ENCODE measurements around the gene SMYD1. TPM values are rescaled to one million over a fixed set of nuclear protein-coding genes. Genes with fewer than 3 reads are reported as not detected.
"Not testable (repeated sequence)": the region's sequence is repeated elsewhere in the genome, so short reads cannot be mapped to it uniquely, and the experiment has no call there.

The SMYD1 gene
- total RNA-seq, result not detected in 2 replicates
- not detected in 2 replicates for polyA plus RNA-seq
- polyA plus RNA-seq (2011; cell fraction: cytosol; rRNA removed), result not detected in 2 replicates
- polyA plus RNA-seq (2011; cell fraction: nucleus; rRNA removed), result not detected in 2 replicates
- not detected in 2 replicates for polyA plus RNA-seq (2012)
- polyA minus RNA-seq, result not detected in 2 replicates
- polyA minus RNA-seq (2011; cell fraction: cytosol; rRNA and poly(A)+ RNA removed), result not detected
- not detected in 2 replicates for polyA minus RNA-seq (2011; cell fraction: nucleus; rRNA and poly(A)+ RNA removed)
- Bru-seq, nascent RNA, result not detected
- not detected for BruChase-seq, experiment 1, labeled RNA remaining after a 6-hour chase
- BruChase-seq, experiment 2, labeled RNA remaining after a 2-hour chase, result not detected
- long read RNA-seq, result 0 reads

- Histone ChIP-seq H3K27me3 (ENCODE audit: control insufficient read depth in 2 of 2, insufficient read depth in 2 of 2, low read length in 2 of 2) (peaks cover 4 to 5% of the 10 kb centered on the region in 2 experiments), H3K79me2 (ENCODE audit: control insufficient read depth, insufficient read depth, low read length) (no peaks in the 10 kb centered on the region), H3K9me1 (replicated peaks; ENCODE audit: control insufficient read depth, extremely low read depth, insufficient read depth, low read length) (no peaks in the 10 kb centered on the region), H3K36me3 (ENCODE audit: control insufficient read depth in 2 of 2, extremely low read depth in 1 of 2, insufficient read depth in 2 of 2, low read length in 2 of 2) (no peaks in the 10 kb centered on the region), H3K27ac (ENCODE audit: insufficient read depth, low read depth, low read length) (no peak within 1 kb of the TSS), H3K9me3 (replicated peaks; ENCODE audit: control insufficient read depth, insufficient read depth, low read length) (no peaks in the 10 kb centered on the region), H3K4me1 (ENCODE audit: control insufficient read depth, extremely low read depth, insufficient read depth, low read length) (no peaks in the 10 kb centered on the region), H2AFZ (ENCODE audit: low read depth, low read length) (no peak within 1 kb of the TSS), H3K4me2 (ENCODE audit: insufficient read depth, low read length) (no peak within 1 kb of the TSS), H4K20me1 (replicated peaks; ENCODE audit: control insufficient read depth, extremely low read depth, insufficient read depth, low read length) (no peaks in the 10 kb centered on the region), H3K9ac (replicated peaks; ENCODE audit: extremely low read depth, insufficient read depth, low read length) (no peak within 1 kb of the TSS), H3K4me3 (replicated peaks in 1 of 3; ENCODE audit: insufficient read depth in 1 of 3, low read depth in 1 of 3, low read length in 3 of 3) (no peak within 1 kb of the TSS)
- no TSS peak for BruUV-seq (replicated peaks)
- ChIA-PET CTCF (interaction anchor here (1.2 kb wide), 1 partner anchor 11 kb away, joined by 5 read pairs; no protein-coding TSS in a partner anchor), POLR2A (no interaction called here)
- dilution Hi-C loops (cut with MboI; ENCODE audit: extremely low pct_ligation_motif_present, low sequenced_read_pairs), result no loop called here
- intact Hi-C loops (cut with micrococcal nuclease), result no loop called here
- FAIRE-seq (no peak), DNase-seq (ENCODE audit: low read depth, low spot score) (no peak)
- no peak for TF ChIP-seq CTCF (IDR thresholded peaks at IDR 0.05; ENCODE audit: extremely low read depth in 1 of 2, insufficient read depth in 1 of 2, low read depth in 1 of 2, low read length in 2 of 2)
Measured at GRCh38 chr2:88067598-88067997, at the start of gene SMYD1. SMYD1 (plus strand) TSS chr2:88067825; CDS start chr2:88067865, 40 bp downstream.

DNA sequence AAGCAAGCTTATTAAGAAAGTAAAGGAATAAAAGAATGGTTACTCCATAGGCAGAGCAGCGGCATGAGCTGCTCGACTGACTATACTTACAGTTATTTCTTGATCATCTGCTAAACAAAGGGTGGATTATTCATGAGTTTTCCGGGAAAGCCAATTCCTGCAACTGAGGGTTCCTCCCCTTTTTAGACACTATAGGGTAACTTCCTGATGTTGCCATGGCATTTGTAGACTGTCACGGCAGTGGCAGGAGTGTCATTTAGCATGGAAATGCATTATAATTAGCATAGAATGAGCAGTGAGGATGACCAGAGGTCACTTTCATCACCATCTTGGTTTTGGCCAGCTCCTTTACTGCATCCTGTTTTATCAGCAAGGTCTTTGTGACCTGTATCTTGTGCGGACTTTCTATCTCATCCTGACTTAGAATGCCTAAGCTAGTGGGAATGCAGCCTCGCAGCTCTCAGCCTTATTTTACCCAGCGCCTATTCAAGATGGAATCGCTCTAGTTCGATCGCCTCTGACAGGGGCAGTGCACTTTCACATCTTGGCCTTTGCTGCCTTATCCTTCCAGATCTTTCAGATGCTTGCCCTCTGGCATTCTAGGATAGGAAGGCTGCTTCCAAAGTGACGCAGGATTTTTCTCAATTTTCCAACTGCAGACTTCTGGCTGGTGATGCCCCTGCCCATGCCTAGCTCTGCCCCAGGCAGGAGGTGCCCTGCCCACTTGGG, 49.4 kb upstream of the SMYD1 start:
- dilution Hi-C loops (cut with MboI; ENCODE audit: extremely low pct_ligation_motif_present, low sequenced_read_pairs); H3K9me1 ChIP-seq (replicated peaks; ENCODE audit: control insufficient read depth, extremely low read depth, insufficient read depth, low read length); intact Hi-C loops (cut with micrococcal nuclease); H3K27me3 ChIP-seq (ENCODE audit: control insufficient read depth in 2 of 2, insufficient read depth in 2 of 2, low read length in 2 of 2); CTCF ChIA-PET; H3K79me2 ChIP-seq (ENCODE audit: control insufficient read depth, insufficient read depth, low read length); H3K4me3 ChIP-seq (replicated peaks in 1 of 3; ENCODE audit: insufficient read depth in 1 of 3, low read depth in 1 of 3, low read length in 3 of 3); H3K27ac ChIP-seq (ENCODE audit: insufficient read depth, low read depth, low read length); H3K9me3 ChIP-seq (replicated peaks; ENCODE audit: control insufficient read depth, insufficient read depth, low read length); H3K4me1 ChIP-seq (ENCODE audit: control insufficient read depth, extremely low read depth, insufficient read depth, low read length); H3K4me2 ChIP-seq (ENCODE audit: insufficient read depth, low read length); H2AFZ ChIP-seq (ENCODE audit: low read depth, low read length); H3K9ac ChIP-seq (replicated peaks; ENCODE audit: extremely low read depth, insufficient read depth, low read length); DNase-seq (ENCODE audit: low read depth, low spot score); POLR2A ChIA-PET; BruUV-seq (replicated peaks); FAIRE-seq; H3K36me3 ChIP-seq (ENCODE audit: control insufficient read depth in 2 of 2, extremely low read depth in 1 of 2, insufficient read depth in 2 of 2, low read length in 2 of 2); H4K20me1 ChIP-seq (replicated peaks; ENCODE audit: control insufficient read depth, extremely low read depth, insufficient read depth, low read length): not testable (repeated sequence)
